GM19035 (cell line): ENCODE results near the gene KRT76.

ENCODE experiments used
- ATAC-seq: cut with Tn5 transposase; IDR thresholded peaks from one replicate; pipeline ENCODE4 v1.9.1; 2021; ENCODE audit not compliant: unreplicated experiment

KRT76 gene

GRCh38 chr12:52776913-52777395, at the start of gene KRT76:
Gene KRT76, minus strand, starts transcription at chr12:52777345. Its CDS starts 54 bp downstream, at chr12:52777291.
- no peak for ATAC-seq

GRCh38 chr12:52825961-52826360, 48.8 kb upstream of the KRT76 start:
- ATAC-seq: no peak

- no peak for ATAC-seq
Measured at GRCh38 chr12:52824741-52825410, 47.7 kb upstream of the KRT76 start.

GRCh38 chr12:52823761-52824450, 46.8 kb upstream of the KRT76 start:
- ATAC-seq: no peak

GRCh38 chr12:52822771-52823510, 45.8 kb upstream of the KRT76 start:
- no peak for ATAC-seq

GRCh38 chr12:52821826-52822660, 44.9 kb upstream of the KRT76 start:
- no peak for ATAC-seq

- ATAC-seq: no peak
Measured at GRCh38 chr12:52821071-52821730, 44.1 kb upstream of the KRT76 start.

- no peak for ATAC-seq
Measured at GRCh38 chr12:52820521-52820920, 43.4 kb upstream of the KRT76 start.

- ATAC-seq: no peak
Measured at GRCh38 chr12:52819731-52820510, 42.8 kb upstream of the KRT76 start.

- ATAC-seq: no peak
Measured at GRCh38 chr12:52818887-52819420, 41.8 kb upstream of the KRT76 start.

- no peak for ATAC-seq
Measured at GRCh38 chr12:52818388-52818787, 41.2 kb upstream of the KRT76 start.

- ATAC-seq: no peak
Measured at GRCh38 chr12:52817699-52818238, 40.6 kb upstream of the KRT76 start.

- no peak for ATAC-seq
Measured at GRCh38 chr12:52817003-52817698, 40.0 kb upstream of the KRT76 start.

- no peak for ATAC-seq
Measured at GRCh38 chr12:52815676-52816588, 38.8 kb upstream of the KRT76 start.

- no peak for ATAC-seq
Measured at GRCh38 chr12:52815161-52815560, 38.0 kb upstream of the KRT76 start.

GRCh38 chr12:52814710-52815155, 37.6 kb upstream of the KRT76 start:
- no peak for ATAC-seq
